GM19193 (cell line): Measurements from ENCODE around the gene PLCE1.

Experiments used
- POLR2A ChIP-seq: IDR thresholded peaks from 4 replicates; pipeline ENCODE4 v1.6.1; 2011; ENCODE audit not compliant: insufficient read depth, insufficient read length; ENCODE audit errors: extremely low read depth

PLCE1 gene

GRCh38 chr10:93991114-93991513, 2.6 kb upstream of the PLCE1 start:
- no peak for TF ChIP-seq POLR2A

- TF ChIP-seq POLR2A = no peak
Observed at GRCh38 chr10:93991596-93992284, 2.0 kb upstream of the PLCE1 start.

GRCh38 chr10:93992400-93993030, 1.2 kb upstream of the PLCE1 start:
- no peak for TF ChIP-seq POLR2A

- no peak for TF ChIP-seq POLR2A
Observed at GRCh38 chr10:93993414-93993781, 333 bp upstream of the PLCE1 start.

- no peak for TF ChIP-seq POLR2A
Observed at GRCh38 chr10:93994438-93994801, 689 bp downstream of the PLCE1 start.

GRCh38 chr10:93995182-93995581, 1.5 kb downstream of the PLCE1 start:
- TF ChIP-seq POLR2A = no peak

- no peak for TF ChIP-seq POLR2A
Observed at GRCh38 chr10:93995598-93996271, 2.0 kb downstream of the PLCE1 start.

GRCh38 chr10:93996551-93996950, 2.8 kb downstream of the PLCE1 start:
- TF ChIP-seq POLR2A = no peak

- TF ChIP-seq POLR2A = no peak
Observed at GRCh38 chr10:93997546-93997945, 3.8 kb downstream of the PLCE1 start.

- TF ChIP-seq POLR2A = no peak
Observed at GRCh38 chr10:93999401-93999851, 5.7 kb downstream of the PLCE1 start.

- TF ChIP-seq POLR2A = no peak
Observed at GRCh38 chr10:94000638-94001415, 7.1 kb downstream of the PLCE1 start.

GRCh38 chr10:94001416-94001810, 7.7 kb downstream of the PLCE1 start:
- no peak for TF ChIP-seq POLR2A

GRCh38 chr10:94002156-94002555, 8.4 kb downstream of the PLCE1 start:
- TF ChIP-seq POLR2A = no peak

GRCh38 chr10:94003488-94003887, 9.8 kb downstream of the PLCE1 start:
- no peak for TF ChIP-seq POLR2A

GRCh38 chr10:94005050-94005449, 11.3 kb downstream of the PLCE1 start:
- TF ChIP-seq POLR2A = no peak
